ENCODE data around the gene DENND1A. TPM values are rescaled to one million over a fixed set of nuclear protein-coding genes. Genes with fewer than 3 reads are reported as not detected.

The DENND1A gene
- total RNA-seq, 1 donor from 2014 or later = 12.7 TPM

DNA sequence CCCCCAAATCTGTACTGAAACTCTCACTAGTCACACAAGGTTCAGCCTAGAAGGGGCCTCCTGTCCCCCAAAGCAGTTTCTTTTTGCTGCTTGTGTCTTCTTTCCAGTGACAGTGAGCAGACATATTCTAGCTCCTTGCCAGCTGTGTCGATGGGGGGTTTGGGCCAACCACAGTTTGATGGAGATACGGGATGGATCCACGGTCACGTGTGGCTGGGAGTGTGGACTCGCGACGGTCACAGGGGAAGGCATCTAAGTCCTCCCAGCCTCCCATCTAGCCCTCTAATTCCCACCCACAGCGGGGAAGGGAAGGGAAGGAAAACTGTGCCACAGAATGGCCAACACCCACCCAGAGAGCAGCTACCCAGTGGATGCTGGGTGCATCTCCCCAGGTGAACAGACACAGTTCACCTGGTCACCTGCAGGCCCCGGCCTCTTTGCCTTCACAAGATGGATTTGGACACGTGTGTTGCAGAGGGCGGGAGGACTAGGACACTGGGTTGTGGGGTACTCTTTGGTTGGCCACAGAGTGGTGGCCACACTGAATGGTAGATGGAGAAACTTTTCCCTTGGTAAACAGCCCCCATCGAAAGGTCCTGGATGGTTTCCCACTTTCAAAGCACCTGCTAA lies 519.5 kb downstream of the DENND1A start:
- peaks cover 10% of the 10 kb centered on the region for H3K4me1 Mint-ChIP-seq (ENCODE audit: low read depth, unreplicated experiment)
- no peak for FAIRE-seq

DNA sequence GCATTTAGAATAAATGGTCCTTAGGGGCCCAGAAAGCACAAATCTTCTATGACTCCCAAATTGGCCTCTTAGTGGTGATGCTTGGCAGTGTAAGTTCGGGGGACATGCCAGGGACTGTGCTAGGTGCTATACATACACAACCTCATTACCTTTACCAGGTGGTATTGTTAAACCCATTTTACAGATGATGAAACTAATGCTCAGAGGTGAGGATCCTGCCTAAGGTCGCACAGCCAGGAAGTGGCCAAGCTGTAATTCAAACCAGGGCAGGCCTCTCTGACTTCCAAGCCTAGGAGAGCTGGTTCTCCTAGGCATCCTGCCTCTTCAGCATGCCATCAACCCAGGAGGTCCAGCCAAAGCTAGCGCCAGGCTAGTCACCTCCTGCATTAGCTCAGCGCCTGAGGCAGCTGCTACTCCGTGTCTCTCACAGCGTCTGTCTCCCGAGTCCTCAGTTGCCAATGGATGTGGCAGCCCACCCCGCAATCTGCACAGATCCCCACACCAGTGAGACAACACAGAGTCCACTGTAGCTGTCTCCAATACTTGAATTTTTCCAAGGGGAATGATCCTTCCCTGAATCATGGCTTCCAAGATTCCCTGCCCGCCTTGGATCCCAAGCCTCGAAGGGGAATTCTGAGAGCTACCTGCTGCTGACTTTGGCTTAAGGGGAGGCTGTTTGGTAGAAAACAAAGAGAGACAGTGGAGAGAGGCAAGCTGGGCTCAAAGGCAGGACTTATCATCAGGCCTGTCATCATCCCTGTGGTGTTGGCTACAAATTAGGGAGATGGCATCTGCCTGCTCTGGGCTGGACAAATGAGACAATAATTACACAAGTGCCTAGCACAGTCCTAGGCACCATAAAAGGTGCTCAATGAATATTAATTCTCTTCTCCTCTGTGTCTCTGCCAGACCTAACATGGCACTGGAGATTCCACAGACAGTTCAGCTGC lies 521.3 kb downstream of the DENND1A start:
- Histone ChIP-seq H3K9me3 (ENCODE audit: insufficient read depth, low read depth, low read length) (no peaks in the 10 kb centered on the region), H3K79me2 (ENCODE audit: insufficient read depth, low read length) (no peaks in the 10 kb centered on the region), H3K9ac (ENCODE audit: low read length) (no peak overlapping the region), H3K4me3 (ENCODE audit: insufficient read depth, low read depth, low read length) (no peak overlapping the region), H2AFZ (ENCODE audit: low read depth, low read length) (no peak overlapping the region), H3K27ac (ENCODE audit: low read depth, low read length) (no peak overlapping the region), H3K36me3 (ENCODE audit: insufficient read depth, low read length) (no peaks in the 10 kb centered on the region), H4K20me1 (ENCODE audit: insufficient read depth, low read length) (peaks cover 3% of the 10 kb centered on the region), H3K4me1 (ENCODE audit: insufficient read depth, low read length) (peaks cover 12% of the 10 kb centered on the region), H3K4me2 (ENCODE audit: low read length) (no peak overlapping the region), H3K27me3 (ENCODE audit: insufficient read depth, low read length) (peaks cover 2% of the 10 kb centered on the region)
- H3K27ac Mint-ChIP-seq (ENCODE audit: unreplicated experiment) = no peak overlapping the region
- DNase-seq (ENCODE audit: low read depth) = no peak
- H3K4me1 Mint-ChIP-seq (ENCODE audit: low read depth, unreplicated experiment) = peaks cover 10% of the 10 kb centered on the region
- H3K36me3 Mint-ChIP-seq (ENCODE audit: low read depth, unreplicated experiment) = peaks cover 4% of the 10 kb centered on the region
- H3K9me3 Mint-ChIP-seq (ENCODE audit: unreplicated experiment) = no peaks in the 10 kb centered on the region
- H3K27me3 Mint-ChIP-seq (ENCODE audit: low read depth, unreplicated experiment) = peaks cover 31% of the 10 kb centered on the region
- TF ChIP-seq EZH2 (IDR thresholded peaks at IDR 0.05; ENCODE audit: insufficient read depth, low read length) = no peak
- TF ChIP-seq, protein P1, sequence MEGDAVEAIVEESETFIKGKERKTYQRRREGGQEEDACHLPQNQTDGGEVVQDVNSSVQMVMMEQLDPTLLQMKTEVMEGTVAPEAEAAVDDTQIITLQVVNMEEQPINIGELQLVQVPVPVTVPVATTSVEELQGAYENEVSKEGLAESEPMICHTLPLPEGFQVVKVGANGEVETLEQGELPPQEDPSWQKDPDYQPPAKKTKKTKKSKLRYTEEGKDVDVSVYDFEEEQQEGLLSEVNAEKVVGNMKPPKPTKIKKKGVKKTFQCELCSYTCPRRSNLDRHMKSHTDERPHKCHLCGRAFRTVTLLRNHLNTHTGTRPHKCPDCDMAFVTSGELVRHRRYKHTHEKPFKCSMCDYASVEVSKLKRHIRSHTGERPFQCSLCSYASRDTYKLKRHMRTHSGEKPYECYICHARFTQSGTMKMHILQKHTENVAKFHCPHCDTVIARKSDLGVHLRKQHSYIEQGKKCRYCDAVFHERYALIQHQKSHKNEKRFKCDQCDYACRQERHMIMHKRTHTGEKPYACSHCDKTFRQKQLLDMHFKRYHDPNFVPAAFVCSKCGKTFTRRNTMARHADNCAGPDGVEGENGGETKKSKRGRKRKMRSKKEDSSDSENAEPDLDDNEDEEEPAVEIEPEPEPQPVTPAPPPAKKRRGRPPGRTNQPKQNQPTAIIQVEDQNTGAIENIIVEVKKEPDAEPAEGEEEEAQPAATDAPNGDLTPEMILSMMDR (IDR thresholded peaks at IDR 0.05; ENCODE audit: insufficient read depth, low read depth, low read length) = no peak
- no peak for FAIRE-seq
- no peak overlapping the region for H3K4me3 Mint-ChIP-seq (ENCODE audit: unreplicated experiment)

More for the DNA sequence above, 519.5 kb downstream of the DENND1A start:
- Histone ChIP-seq H3K4me3 (ENCODE audit: insufficient read depth, low read depth, low read length) (no peak overlapping the region), H2AFZ (ENCODE audit: low read depth, low read length) (no peak overlapping the region), H3K4me1 (ENCODE audit: insufficient read depth, low read length) (peaks cover 12% of the 10 kb centered on the region), H4K20me1 (ENCODE audit: insufficient read depth, low read length) (peaks cover 3% of the 10 kb centered on the region), H3K4me2 (ENCODE audit: low read length) (no peak overlapping the region), H3K36me3 (ENCODE audit: insufficient read depth, low read length) (no peaks in the 10 kb centered on the region), H3K27me3 (ENCODE audit: insufficient read depth, low read length) (no peaks in the 10 kb centered on the region), H3K79me2 (ENCODE audit: insufficient read depth, low read length) (no peaks in the 10 kb centered on the region), H3K9me3 (ENCODE audit: insufficient read depth, low read depth, low read length) (no peaks in the 10 kb centered on the region), H3K27ac (ENCODE audit: low read depth, low read length) (no peak overlapping the region), H3K9ac (ENCODE audit: low read length) (no peak overlapping the region)
- TF ChIP-seq, protein P1 (IDR thresholded peaks at IDR 0.05; ENCODE audit: insufficient read depth, low read depth, low read length) = no peak
- TF ChIP-seq EZH2 (IDR thresholded peaks at IDR 0.05; ENCODE audit: insufficient read depth, low read length) = no peak
- Mint-ChIP-seq H3K9me3 (ENCODE audit: unreplicated experiment) (no peaks in the 10 kb centered on the region), H3K36me3 (ENCODE audit: low read depth, unreplicated experiment) (peaks cover 7% of the 10 kb centered on the region), H3K4me3 (ENCODE audit: unreplicated experiment) (no peak overlapping the region), H3K27ac (ENCODE audit: unreplicated experiment) (no peak overlapping the region), H3K27me3 (ENCODE audit: low read depth, unreplicated experiment) (peaks cover 39% of the 10 kb centered on the region)
- DNase-seq (ENCODE audit: low read depth) = no peak

All from astrocyte (in vitro differentiated cells and primary cell).